Heart left ventricle (tissue), 13 donors: ENCODE measurements around the gene RAPGEF5.

Experiments
- POLR2A ChIP-seq, 2 donors: fragments of 450-650 bp; IDR thresholded peaks; one replicate each; pipeline ENCODE4 v1.6.1; 2017; ENCODE audit warnings: antibody characterized with exemption in 2 of 2, mild to moderate bottlenecking in 2 of 2, moderate library complexity in 2 of 2
- TF ChIP-seq, protein P1 (sequence below), 12 donors: fragments of 200-600 bp; sonication (generic) in 4 of 12; IDR thresholded peaks; one replicate each; pipeline versions ENCODE4 v1.5.0 to v1.8.0; 2018 to 2022; ENCODE audit warnings: antibody characterized with exemption in 12 of 12, mild to moderate bottlenecking in 5 of 12
- donor health status: ischemic (EF 13 %, LVEDD 7.1; RV severe dilation, severe dysfunction).
- donor health status: DM: no; HTN: yes; CAD: no.
- donor health status: DM: no; HTN: no; CAD: no.
- donor health status: ischemic (EF 25% LVEDD 6.9; RV normal size, moderate dysfunction).
- donor health status: ischemic (EF 25% LVEDD 5.7; RV mildly dilated, moderate dysfunction).
- donor health status: ischemic (EF 35%, LVEDD 5.7; RV mildly dilated, moderate dysfunction).
- donor health status: nonischemic (EF 11% LVEDD 7.7; RV severe dilation, severe dysfunction).
- donor health status: DM: yes; HTN: yes; CAD: no.
- donor health status: PGD.
- donor health status: ischemic (EF 29% LVEDD 5.4; RV normal size, mild dysfunction).
- donor health status: nonischemic (EF 23%, LVEDD 6.1; RV moderate dilation, normal function).

DNA sequence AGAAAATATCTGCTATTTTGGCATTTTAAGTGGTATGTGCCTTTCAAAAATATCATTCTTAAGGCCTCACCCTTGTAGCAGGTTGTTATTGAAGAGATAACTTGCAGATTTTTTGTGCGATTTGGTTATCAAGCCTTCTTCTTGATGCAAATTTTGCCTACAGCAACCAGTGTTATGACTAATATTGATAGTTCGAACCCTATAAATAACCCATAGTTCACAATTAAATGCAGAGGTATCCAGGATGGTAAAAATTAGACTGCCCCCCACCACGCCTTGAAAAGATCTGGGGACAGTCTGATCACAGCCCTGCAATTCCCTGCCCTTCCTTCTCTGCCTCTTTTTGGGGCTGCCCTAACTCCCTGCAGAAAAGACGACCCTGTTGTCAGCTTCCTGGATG is 28.4 kb upstream of the RAPGEF5 start:
- TF ChIP-seq, protein P1, sequence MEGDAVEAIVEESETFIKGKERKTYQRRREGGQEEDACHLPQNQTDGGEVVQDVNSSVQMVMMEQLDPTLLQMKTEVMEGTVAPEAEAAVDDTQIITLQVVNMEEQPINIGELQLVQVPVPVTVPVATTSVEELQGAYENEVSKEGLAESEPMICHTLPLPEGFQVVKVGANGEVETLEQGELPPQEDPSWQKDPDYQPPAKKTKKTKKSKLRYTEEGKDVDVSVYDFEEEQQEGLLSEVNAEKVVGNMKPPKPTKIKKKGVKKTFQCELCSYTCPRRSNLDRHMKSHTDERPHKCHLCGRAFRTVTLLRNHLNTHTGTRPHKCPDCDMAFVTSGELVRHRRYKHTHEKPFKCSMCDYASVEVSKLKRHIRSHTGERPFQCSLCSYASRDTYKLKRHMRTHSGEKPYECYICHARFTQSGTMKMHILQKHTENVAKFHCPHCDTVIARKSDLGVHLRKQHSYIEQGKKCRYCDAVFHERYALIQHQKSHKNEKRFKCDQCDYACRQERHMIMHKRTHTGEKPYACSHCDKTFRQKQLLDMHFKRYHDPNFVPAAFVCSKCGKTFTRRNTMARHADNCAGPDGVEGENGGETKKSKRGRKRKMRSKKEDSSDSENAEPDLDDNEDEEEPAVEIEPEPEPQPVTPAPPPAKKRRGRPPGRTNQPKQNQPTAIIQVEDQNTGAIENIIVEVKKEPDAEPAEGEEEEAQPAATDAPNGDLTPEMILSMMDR (IDR thresholded peaks at IDR 0.05): no peak
- no peak for TF ChIP-seq POLR2A (IDR thresholded peaks at IDR 0.05)
